Measurements from ENCODE around the gene RAB31.

DNA sequence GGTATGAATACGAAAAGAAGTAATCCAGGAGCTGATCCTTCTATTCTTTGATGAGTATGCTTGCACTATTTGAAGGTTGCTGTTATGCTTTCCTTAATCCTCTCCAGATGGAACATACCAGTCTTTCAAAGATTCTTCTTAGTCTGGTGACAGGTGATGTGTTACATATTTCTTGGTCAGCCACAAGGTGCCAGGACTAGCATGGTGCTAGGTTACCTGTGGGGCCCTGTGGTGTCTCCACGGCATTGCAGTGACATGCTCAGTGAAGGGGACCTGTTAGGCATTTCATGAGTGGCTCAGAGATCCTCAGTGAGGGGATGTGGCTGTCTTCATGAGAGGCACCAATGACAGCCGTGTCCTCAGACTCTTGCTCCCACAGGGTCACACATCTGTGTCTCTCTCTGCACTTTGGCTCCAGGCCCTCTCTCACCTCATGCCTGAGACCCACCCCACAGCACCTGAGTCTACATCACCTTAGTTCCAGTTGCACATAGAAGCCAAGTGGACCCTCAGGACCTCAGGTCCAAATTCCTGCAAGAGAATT lies 13.1 kb upstream of the RAB31 start:
- TF ChIP-seq GATA3 (IDR thresholded peaks at IDR 0.05; ENCODE audit: low read depth, low read length) (no peak), GATA2 (IDR thresholded peaks at IDR 0.05; ENCODE audit: low read depth, low read length) (no peak)
